Fibroblast of villous mesenchyme (primary cell): ENCODE results near the gene C8B. TPM values are rescaled to one million over a fixed set of nuclear protein-coding genes. Genes with fewer than 3 reads are reported as not detected.

Experiments
- DNase-seq: peaks from one replicate; pipeline ENCODE4 v3.0.0-alpha.2; 2010; ENCODE audit warnings: low read depth
- H3K4me3 ChIP-seq: 2 replicates; pipeline ENCODE4 v1.5.1; 2011; ENCODE audit warnings: low read depth, mild to moderate bottlenecking, low read length
- total RNA-seq: library from RNA; depleted of rRNA; stranded (reverse); fragments of >200 nt; gene quantifications from 2 replicates; pipeline ENCODE4 v1.2.3, GENCODE V29; 2012
- TF ChIP-seq, protein P1 (sequence below): IDR thresholded peaks from 2 replicates; pipeline ENCODE4 v1.5.1; 2012; ENCODE audit warnings: low read depth, mild to moderate bottlenecking, low read length; ENCODE audit not compliant: insufficient read depth

Gene C8B
- total RNA-seq, 1 donor, result not detected

DNA sequence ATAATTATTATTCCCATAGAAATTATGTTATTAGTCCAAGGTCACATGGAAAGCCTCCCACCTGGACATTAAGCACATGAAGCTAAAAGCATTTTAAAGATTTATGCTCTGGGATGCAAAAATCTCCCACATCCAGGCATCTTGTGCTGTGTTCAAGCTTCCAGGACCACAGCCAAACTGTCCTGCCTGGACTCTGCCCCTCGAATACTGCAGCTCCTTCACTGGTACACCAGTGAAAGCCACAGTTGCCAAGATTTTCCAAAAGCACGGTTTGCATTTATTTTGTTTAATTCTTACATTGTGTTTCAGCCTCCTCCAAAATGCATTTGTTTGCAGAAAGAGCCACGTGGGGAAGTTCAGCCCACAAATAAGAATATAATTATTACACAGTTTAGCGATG is 38.6 kb downstream of the C8B start:
- TF ChIP-seq, protein P1, sequence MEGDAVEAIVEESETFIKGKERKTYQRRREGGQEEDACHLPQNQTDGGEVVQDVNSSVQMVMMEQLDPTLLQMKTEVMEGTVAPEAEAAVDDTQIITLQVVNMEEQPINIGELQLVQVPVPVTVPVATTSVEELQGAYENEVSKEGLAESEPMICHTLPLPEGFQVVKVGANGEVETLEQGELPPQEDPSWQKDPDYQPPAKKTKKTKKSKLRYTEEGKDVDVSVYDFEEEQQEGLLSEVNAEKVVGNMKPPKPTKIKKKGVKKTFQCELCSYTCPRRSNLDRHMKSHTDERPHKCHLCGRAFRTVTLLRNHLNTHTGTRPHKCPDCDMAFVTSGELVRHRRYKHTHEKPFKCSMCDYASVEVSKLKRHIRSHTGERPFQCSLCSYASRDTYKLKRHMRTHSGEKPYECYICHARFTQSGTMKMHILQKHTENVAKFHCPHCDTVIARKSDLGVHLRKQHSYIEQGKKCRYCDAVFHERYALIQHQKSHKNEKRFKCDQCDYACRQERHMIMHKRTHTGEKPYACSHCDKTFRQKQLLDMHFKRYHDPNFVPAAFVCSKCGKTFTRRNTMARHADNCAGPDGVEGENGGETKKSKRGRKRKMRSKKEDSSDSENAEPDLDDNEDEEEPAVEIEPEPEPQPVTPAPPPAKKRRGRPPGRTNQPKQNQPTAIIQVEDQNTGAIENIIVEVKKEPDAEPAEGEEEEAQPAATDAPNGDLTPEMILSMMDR, result no peak

DNA sequence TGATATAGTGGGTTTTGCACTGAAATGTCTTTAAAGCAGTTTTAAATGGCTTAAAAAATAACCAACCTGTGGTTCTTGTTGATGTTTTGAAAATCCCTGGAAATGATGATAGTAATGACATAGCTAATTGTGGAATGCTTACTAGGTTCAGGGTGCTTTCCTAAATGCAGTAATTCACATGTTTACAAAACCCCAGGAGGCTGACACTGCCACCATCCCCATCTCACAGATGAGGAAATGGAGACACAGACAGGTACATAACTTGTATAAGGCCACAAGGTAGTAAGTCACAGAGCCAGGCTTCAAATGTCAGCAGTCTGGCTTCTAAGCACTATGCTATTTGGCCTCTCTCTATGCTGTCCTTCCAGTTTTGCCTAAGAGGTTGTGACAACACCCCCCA is 40.6 kb downstream of the C8B start:
- DNase-seq, result no peak
- H3K4me3 ChIP-seq, result no peak overlapping the region
- TF ChIP-seq, protein P1, result no peak

More for the DNA sequence above, 38.6 kb downstream of the C8B start:
- no peak overlapping the region for H3K4me3 ChIP-seq
- DNase-seq, result no peak

DNA sequence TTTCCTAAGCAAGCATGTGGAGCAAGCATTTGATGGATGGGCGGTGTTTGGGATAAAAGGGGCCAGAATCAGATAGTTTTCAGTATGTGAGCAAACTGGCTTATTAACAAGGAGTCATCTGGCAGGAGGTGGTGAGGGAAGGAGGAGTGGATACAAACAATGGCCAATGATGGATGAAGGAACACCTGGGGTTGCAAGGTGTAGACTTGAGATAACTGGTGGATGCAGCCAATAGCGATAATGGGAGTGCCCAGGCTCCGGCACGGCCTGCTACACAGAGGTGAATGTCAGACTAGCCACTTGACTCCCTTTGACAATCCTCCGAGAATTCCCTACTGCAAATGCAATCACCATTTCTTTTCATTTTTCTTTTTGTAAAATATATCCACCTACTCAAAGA is 41.7 kb downstream of the C8B start:
- DNase-seq, result no peak
- TF ChIP-seq, protein P1, result no peak

GRCh38 chr1:56923201-56923600 is 42.6 kb downstream of the C8B start:
- no peak for DNase-seq
- no peak overlapping the region for H3K4me3 ChIP-seq
- TF ChIP-seq, protein P1, result no peak

More for the DNA sequence above, 41.7 kb downstream of the C8B start:
- no peak overlapping the region for H3K4me3 ChIP-seq

DNA sequence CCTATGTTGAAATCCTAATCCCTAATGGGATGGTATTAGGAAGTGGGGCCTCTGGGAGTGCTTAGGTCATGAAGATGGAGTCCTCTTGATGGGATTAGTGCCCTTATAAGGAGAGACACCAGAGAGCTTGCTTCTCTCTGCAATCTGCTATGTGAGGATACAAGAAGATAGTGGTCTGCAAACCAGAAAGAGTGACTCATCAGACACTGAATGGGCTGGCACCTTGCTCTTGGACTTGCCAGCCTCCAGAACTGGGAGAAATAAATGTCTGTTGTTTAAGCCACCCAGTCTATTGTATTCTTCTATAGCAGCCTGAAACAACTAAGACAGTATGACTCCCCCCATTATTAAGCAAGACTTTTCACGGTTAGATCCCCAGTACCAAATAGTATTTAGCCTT is 43.3 kb downstream of the C8B start:
- no peak for DNase-seq
- TF ChIP-seq, protein P1, result no peak
- no peak overlapping the region for H3K4me3 ChIP-seq

DNA sequence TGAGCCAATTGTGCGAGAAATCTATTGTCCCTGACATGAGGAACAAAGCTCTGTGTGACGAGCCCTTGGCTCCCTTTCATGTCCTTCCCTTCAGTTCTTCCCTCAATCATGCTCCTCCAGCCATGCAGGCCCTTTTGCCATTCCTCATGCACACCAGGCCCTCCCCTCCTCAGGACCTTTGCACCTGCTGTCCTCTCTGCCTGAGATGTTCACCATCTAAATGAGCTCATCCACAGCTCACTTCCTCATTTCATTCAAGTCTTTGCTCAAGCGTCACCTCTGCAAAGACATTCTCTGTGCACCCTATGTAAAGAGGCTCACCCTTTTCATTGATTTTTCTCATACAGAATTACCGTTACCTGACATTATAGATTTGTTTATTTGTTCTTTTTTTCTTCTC is 43.7 kb downstream of the C8B start:
- H3K4me3 ChIP-seq, result no peak overlapping the region
- no peak for DNase-seq
- TF ChIP-seq, protein P1, result no peak

GRCh38 chr1:56921479-56921878 is 44.3 kb downstream of the C8B start:
- no peak for DNase-seq
- H3K4me3 ChIP-seq, result no peak overlapping the region
- TF ChIP-seq, protein P1, result no peak
